Measurements from ENCODE around the gene SLC25A1. TPM values are rescaled to one million over a fixed set of nuclear protein-coding genes. Genes with fewer than 3 reads are reported as not detected.

Gene SLC25A1
- total RNA-seq, 3 donors from 2014 or later = 88.3 to 165 (median 135) TPM

GRCh38 chr22:19169947-19170318 lies 8.6 kb downstream of the SLC25A1 start:
- Histone ChIP-seq H3K9me3 (no peaks in the 10 kb centered on the region), H3K4me3 (no peak overlapping the region), H3K4me1 (ENCODE audit: low read depth) (peaks cover 36% of the 10 kb centered on the region), H3K36me3 (ENCODE audit: low read depth) (no peaks in the 10 kb centered on the region)
- TF ChIP-seq, protein P1, sequence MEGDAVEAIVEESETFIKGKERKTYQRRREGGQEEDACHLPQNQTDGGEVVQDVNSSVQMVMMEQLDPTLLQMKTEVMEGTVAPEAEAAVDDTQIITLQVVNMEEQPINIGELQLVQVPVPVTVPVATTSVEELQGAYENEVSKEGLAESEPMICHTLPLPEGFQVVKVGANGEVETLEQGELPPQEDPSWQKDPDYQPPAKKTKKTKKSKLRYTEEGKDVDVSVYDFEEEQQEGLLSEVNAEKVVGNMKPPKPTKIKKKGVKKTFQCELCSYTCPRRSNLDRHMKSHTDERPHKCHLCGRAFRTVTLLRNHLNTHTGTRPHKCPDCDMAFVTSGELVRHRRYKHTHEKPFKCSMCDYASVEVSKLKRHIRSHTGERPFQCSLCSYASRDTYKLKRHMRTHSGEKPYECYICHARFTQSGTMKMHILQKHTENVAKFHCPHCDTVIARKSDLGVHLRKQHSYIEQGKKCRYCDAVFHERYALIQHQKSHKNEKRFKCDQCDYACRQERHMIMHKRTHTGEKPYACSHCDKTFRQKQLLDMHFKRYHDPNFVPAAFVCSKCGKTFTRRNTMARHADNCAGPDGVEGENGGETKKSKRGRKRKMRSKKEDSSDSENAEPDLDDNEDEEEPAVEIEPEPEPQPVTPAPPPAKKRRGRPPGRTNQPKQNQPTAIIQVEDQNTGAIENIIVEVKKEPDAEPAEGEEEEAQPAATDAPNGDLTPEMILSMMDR (IDR thresholded peaks at IDR 0.05) = no peak
- DNase-seq (peak in 1 of 3 donors; percentile 55), ATAC-seq (no peak)
- intact Hi-C loops (cut with DNase I, micrococcal nuclease) = no loop called here

DNA sequence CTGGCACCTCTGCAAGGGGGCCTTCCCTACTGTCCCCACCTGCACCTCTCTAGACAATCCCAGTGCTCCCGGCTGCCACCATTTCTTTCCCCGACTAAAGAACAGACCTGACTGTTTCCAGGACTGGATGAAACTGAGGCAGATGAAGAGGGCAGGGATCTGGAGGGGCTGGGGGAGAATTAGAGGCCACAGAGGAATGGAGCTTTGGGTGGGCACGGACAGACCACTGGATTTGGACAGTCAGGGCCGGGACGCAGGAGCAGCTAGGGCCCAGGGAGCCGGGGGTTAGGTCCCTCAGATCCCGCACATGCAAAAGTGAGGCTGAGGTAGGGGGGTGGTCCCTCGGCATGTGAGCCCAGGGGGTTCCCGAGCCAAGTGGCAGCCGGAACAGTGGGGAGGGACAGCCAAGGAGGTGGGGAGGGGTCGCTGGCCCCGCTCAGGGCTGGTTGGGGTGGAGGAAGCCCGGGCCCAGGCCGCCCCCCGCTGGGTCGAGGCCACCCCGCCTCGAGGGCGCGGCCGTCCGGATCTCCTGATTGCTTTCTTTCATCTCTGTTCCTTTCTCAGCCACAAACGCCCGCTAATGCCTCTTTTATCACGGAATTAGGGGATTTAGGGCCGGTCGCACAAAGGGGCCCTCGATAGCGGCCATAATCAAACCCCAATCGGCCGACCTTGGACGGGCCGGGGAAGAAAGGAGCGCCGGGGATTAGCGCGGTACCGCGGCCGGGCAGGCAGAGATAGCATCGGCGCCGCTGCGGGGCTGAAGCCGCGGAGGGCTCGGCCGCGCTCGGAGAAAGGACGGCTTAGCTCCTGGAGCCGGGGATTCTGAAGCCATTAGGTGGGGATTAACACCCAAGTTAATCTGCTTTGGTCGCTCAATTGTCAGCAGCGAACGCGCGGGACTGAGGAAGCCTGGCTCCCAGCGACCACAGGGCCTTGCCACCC lies 9.3 kb downstream of the SLC25A1 start:
- Histone ChIP-seq H3K4me3 (no peak overlapping the region), H3K9me3 (no peaks in the 10 kb centered on the region), H3K4me1 (ENCODE audit: low read depth) (peaks cover 36% of the 10 kb centered on the region), H3K36me3 (ENCODE audit: low read depth) (no peaks in the 10 kb centered on the region)
- intact Hi-C loops (cut with DNase I, micrococcal nuclease) = no loop called here
- ATAC-seq = no peak
- TF ChIP-seq, protein P1 (IDR thresholded peaks at IDR 0.05) = no peak
- no peak for DNase-seq

DNA sequence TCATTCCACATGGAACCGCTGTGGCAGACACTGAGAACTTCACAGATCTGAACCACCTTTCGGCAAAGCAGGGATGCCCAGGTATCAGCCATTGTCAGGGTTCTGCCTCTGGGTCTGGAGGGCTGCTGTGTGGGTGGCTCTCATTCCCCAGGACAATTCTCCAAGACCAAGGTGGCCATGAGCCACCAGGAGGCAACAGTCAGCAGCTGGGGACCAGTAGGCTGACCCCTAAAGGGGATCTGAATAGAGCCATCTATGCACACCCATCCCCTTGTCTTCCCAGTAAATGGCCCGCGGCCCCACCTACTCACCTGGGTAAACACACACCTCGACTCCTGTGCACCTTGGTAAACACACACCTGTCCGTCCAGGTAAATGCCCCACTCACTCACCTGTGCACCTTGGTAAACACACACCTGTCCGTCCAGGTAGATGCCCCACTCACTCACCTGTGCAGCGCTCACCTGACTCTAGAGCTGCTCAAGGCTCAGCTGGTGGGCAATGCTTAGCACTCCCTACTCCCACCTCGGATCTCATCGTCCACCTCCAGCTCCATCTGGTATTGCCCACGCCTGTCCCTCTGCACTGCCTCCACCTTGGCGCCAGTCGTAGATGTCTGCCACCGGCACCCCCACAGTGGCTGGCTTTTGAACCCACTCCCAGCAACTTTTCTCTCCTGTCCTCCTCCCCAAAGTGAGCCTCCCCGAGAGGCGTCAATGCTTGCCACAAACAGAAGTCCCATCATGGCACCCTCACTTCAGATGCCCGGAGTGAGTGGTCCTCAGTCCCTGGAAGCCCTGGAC lies 10.2 kb downstream of the SLC25A1 start:
- no peak overlapping the region for H3K4me3 ChIP-seq
- H3K36me3 ChIP-seq (ENCODE audit: low read depth) = no peaks in the 10 kb centered on the region
- H3K4me1 ChIP-seq (ENCODE audit: low read depth) = peaks cover 27% of the 10 kb centered on the region
- no peaks in the 10 kb centered on the region for H3K9me3 ChIP-seq
- ATAC-seq (no peak), DNase-seq (no peak)
- intact Hi-C loops (cut with DNase I, micrococcal nuclease) = no loop called here
- TF ChIP-seq, protein P1 (IDR thresholded peaks at IDR 0.05) = no peak

DNA sequence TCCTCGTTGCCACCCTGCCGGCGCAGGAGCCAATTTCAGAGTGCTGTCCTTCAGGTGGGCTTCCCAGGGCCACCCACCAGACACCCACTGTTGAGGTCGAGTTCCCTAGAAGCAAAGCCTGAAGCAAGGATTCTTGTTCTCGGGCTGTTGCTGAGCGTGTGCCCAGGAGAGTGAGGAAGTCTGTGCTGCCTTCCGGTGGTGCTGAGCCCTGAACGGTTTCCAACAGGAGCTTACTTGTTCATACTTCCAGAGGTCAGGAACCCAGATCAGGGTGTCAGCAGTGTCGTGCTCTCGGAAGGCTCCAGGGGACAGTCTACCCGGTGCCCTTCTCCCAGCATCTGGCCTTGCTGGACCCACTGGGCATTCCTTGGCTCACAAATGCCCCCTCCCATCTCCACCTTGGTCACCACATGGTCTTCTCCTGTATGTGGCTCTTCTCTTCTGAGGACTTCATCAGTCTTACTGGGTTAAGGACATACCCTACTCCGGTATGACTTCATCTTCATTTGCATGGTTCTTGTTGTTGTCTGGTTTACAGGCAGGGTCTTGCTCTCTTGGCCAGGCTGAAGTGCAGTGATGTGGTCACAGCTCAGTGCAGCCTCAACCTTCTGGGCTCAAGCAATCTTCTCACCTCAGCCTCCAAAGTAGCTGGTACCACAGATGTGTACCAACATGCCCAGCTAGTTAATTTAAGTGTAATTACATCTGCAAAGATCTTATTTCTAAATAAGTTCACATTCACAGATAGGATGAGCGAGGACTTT lies 11.2 kb downstream of the SLC25A1 start:
- TF ChIP-seq, protein P1 (IDR thresholded peaks at IDR 0.05) = no peak
- no peaks in the 10 kb centered on the region for H3K9me3 ChIP-seq
- ATAC-seq = no peak
- intact Hi-C loops (cut with DNase I, micrococcal nuclease) = no loop called here
- H3K36me3 ChIP-seq (ENCODE audit: low read depth) = no peaks in the 10 kb centered on the region
- DNase-seq = no peak
- H3K4me1 ChIP-seq (ENCODE audit: low read depth) = peaks cover 17% of the 10 kb centered on the region
- no peak overlapping the region for H3K4me3 ChIP-seq

DNA sequence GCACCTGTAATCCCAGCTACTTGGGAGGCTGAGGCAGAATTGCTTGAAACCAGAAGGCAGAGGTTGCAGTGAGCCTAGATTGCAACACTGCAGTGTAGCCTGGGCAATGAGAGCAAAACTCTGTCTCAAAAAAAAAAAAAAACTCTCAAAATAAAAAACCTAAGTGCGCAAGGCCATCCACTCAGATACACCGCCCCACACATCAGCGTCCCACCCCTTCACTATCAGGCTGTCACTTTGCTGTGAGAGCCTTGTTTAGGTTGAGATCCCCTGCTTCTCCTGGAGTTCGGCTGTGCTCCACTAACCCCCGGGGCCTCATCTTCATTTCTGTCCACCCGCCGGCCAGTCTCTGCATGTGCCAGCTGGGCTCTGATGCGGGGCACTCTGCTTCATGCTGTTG lies 12.1 kb downstream of the SLC25A1 start:
- intact Hi-C loops (cut with DNase I, micrococcal nuclease) = no loop called here
- TF ChIP-seq, protein P1 (IDR thresholded peaks at IDR 0.05) = no peak
- DNase-seq (no peak), ATAC-seq (no peak)
- Histone ChIP-seq H3K9me3 (no peaks in the 10 kb centered on the region), H3K36me3 (ENCODE audit: low read depth) (no peaks in the 10 kb centered on the region), H3K4me3 (no peak overlapping the region), H3K4me1 (ENCODE audit: low read depth) (peaks cover 13% of the 10 kb centered on the region)

Measured in mucosa of descending colon (tissue), 3 donors.